ENCODE results near the gene MAP7. TPM values are rescaled to one million over a fixed set of nuclear protein-coding genes. Genes with fewer than 3 reads are reported as not detected.
"Not testable (repeated sequence)": the region's sequence is repeated elsewhere in the genome, so short reads cannot be mapped to it uniquely, and the experiment has no call there.

Gene MAP7
- total RNA-seq, 1 experiment from 2014 or later = 0.11 TPM

GRCh38 chr6:136323431-136324112, 226.7 kb downstream of the MAP7 start:
- no peak overlapping the region for H3K27ac ChIP-seq
- DNase-seq (ENCODE audit: low read depth in 1 of 2, low spot score in 2 of 2) = no peak
- H3K36me3 ChIP-seq = no peaks in the 10 kb centered on the region
- H3K4me1 ChIP-seq (replicated peaks) = no peaks in the 10 kb centered on the region
- H3K4me3 ChIP-seq = no peak overlapping the region
- H3K9me3 ChIP-seq (replicated peaks) = no peaks in the 10 kb centered on the region
- 0 out of 2 replicates have a peak, but pooled peaks cover under 1% of the 10 kb centered on the region for H3K27me3 ChIP-seq (replicated peaks)

GRCh38 chr6:136319732-136320131, 230.5 kb downstream of the MAP7 start:
- DNase-seq (ENCODE audit: low read depth in 1 of 2, low spot score in 2 of 2) = no peak
- no peaks in the 10 kb centered on the region for H3K4me1 ChIP-seq (replicated peaks)
- no peak overlapping the region for H3K4me3 ChIP-seq
- no peak overlapping the region for H3K27ac ChIP-seq
- H3K9me3 ChIP-seq (replicated peaks) = no peaks in the 10 kb centered on the region
- no peaks in the 10 kb centered on the region for H3K36me3 ChIP-seq
- no peaks in the 10 kb centered on the region for H3K27me3 ChIP-seq (replicated peaks)

GRCh38 chr6:136318676-136319075, 231.5 kb downstream of the MAP7 start:
- Histone ChIP-seq H3K9me3 (replicated peaks) (no peaks in the 10 kb centered on the region), H3K4me3 (no peak overlapping the region), H3K36me3 (no peaks in the 10 kb centered on the region), H3K4me1 (replicated peaks) (no peaks in the 10 kb centered on the region), H3K27me3 (replicated peaks) (peaks cover 6% of the 10 kb centered on the region; the same call in 1 of the 2 replicates), H3K27ac (no peak overlapping the region)
- no peak for DNase-seq (ENCODE audit: low read depth in 1 of 2, low spot score in 2 of 2)

- peaks cover 6% of the 10 kb centered on the region; the same call in 1 of the 2 replicates for H3K27me3 ChIP-seq (replicated peaks)
- H3K4me1 ChIP-seq (replicated peaks) = no peaks in the 10 kb centered on the region
- no peak overlapping the region for H3K4me3 ChIP-seq
- DNase-seq (ENCODE audit: low read depth in 1 of 2, low spot score in 2 of 2) = no peak
- no peak overlapping the region for H3K27ac ChIP-seq
- no peaks in the 10 kb centered on the region for H3K9me3 ChIP-seq (replicated peaks)
- H3K36me3 ChIP-seq = no peaks in the 10 kb centered on the region
Observed at GRCh38 chr6:136317971-136318370, 232.3 kb downstream of the MAP7 start.

- H3K27ac ChIP-seq = no peak overlapping the region
- H3K36me3 ChIP-seq = no peaks in the 10 kb centered on the region
- no peaks in the 10 kb centered on the region for H3K4me1 ChIP-seq (replicated peaks)
- no peak overlapping the region for H3K4me3 ChIP-seq
- no peaks in the 10 kb centered on the region for H3K9me3 ChIP-seq (replicated peaks)
- H3K27me3 ChIP-seq (replicated peaks) = peaks cover 6% of the 10 kb centered on the region; the same call in 1 of the 2 replicates
- peak in 1 of 2 experiments; percentile 28 for DNase-seq (ENCODE audit: low read depth in 1 of 2, low spot score in 2 of 2)
Observed at GRCh38 chr6:136317021-136317694, 233.1 kb downstream of the MAP7 start.

- no peak overlapping the region for H3K4me3 ChIP-seq
- no peaks in the 10 kb centered on the region for H3K9me3 ChIP-seq (replicated peaks)
- H3K27ac ChIP-seq = no peak overlapping the region
- DNase-seq (ENCODE audit: low read depth in 1 of 2, low spot score in 2 of 2) = no peak
- H3K36me3 ChIP-seq = no peaks in the 10 kb centered on the region
- peaks cover 6% of the 10 kb centered on the region; the same call in 1 of the 2 replicates for H3K27me3 ChIP-seq (replicated peaks)
- no peaks in the 10 kb centered on the region for H3K4me1 ChIP-seq (replicated peaks)
Observed at GRCh38 chr6:136315594-136315993, 234.6 kb downstream of the MAP7 start.

- Histone ChIP-seq H3K27ac (no peak overlapping the region), H3K4me1 (replicated peaks) (no peaks in the 10 kb centered on the region), H3K27me3 (replicated peaks) (peaks cover 6% of the 10 kb centered on the region; the same call in 1 of the 2 replicates), H3K4me3 (no peak overlapping the region), H3K36me3 (no peaks in the 10 kb centered on the region), H3K9me3 (replicated peaks) (no peaks in the 10 kb centered on the region)
- no peak for DNase-seq (ENCODE audit: low read depth in 1 of 2, low spot score in 2 of 2)
Observed at GRCh38 chr6:136312975-136313374, 237.2 kb downstream of the MAP7 start.

GRCh38 chr6:136309729-136310311, 240.4 kb downstream of the MAP7 start:
- no peak for DNase-seq (ENCODE audit: low read depth in 1 of 2, low spot score in 2 of 2)
- H3K27ac ChIP-seq = no peak overlapping the region
- no peak overlapping the region for H3K4me3 ChIP-seq
- peaks cover 6% of the 10 kb centered on the region; the same call in 1 of the 2 replicates for H3K27me3 ChIP-seq (replicated peaks)
- H3K36me3 ChIP-seq = no peaks in the 10 kb centered on the region
- no peaks in the 10 kb centered on the region for H3K9me3 ChIP-seq (replicated peaks)
- no peaks in the 10 kb centered on the region for H3K4me1 ChIP-seq (replicated peaks)

- no peaks in the 10 kb centered on the region for H3K9me3 ChIP-seq (replicated peaks)
- no peaks in the 10 kb centered on the region for H3K36me3 ChIP-seq
- no peak overlapping the region for H3K4me3 ChIP-seq
- DNase-seq (ENCODE audit: low read depth in 1 of 2, low spot score in 2 of 2) = no peak
- peaks cover 4% of the 10 kb centered on the region; the same call in 1 of the 2 replicates for H3K27me3 ChIP-seq (replicated peaks)
- H3K4me1 ChIP-seq (replicated peaks) = no peaks in the 10 kb centered on the region
- H3K27ac ChIP-seq = no peak overlapping the region
Observed at GRCh38 chr6:136309171-136309570, 241.1 kb downstream of the MAP7 start.

- not testable (repeated sequence) for H3K27ac ChIP-seq; H3K27me3 ChIP-seq (replicated peaks); H3K36me3 ChIP-seq; H3K9me3 ChIP-seq (replicated peaks); H3K4me3 ChIP-seq; H3K4me1 ChIP-seq (replicated peaks); DNase-seq (ENCODE audit: low read depth in 1 of 2, low spot score in 2 of 2)
Observed at GRCh38 chr6:136308469-136308868, 241.8 kb downstream of the MAP7 start.

- Histone ChIP-seq H3K4me3 (no peak overlapping the region), H3K36me3 (no peaks in the 10 kb centered on the region)
- no peak for DNase-seq (ENCODE audit: low read depth in 1 of 2, low spot score in 2 of 2)
Observed at GRCh38 chr6:136307351-136307750, 242.9 kb downstream of the MAP7 start.

GRCh38 chr6:136306466-136306865, 243.8 kb downstream of the MAP7 start:
- Histone ChIP-seq H3K27ac (no peak overlapping the region), H3K9me3 (replicated peaks) (peaks cover 2% of the 10 kb centered on the region; the same call in 1 of the 2 replicates), H3K27me3 (replicated peaks) (no peaks in the 10 kb centered on the region), H3K36me3 (no peaks in the 10 kb centered on the region), H3K4me1 (replicated peaks) (no peaks in the 10 kb centered on the region), H3K4me3 (no peak overlapping the region)
- DNase-seq (ENCODE audit: low read depth in 1 of 2, low spot score in 2 of 2) = no peak

More at GRCh38 chr6:136307351-136307750, 242.9 kb downstream of the MAP7 start:
- H3K9me3 ChIP-seq (replicated peaks) = peaks cover 2% of the 10 kb centered on the region; the same call in 1 of the 2 replicates
- H3K27me3 ChIP-seq (replicated peaks) = no peaks in the 10 kb centered on the region
- no peak overlapping the region for H3K27ac ChIP-seq
- no peaks in the 10 kb centered on the region for H3K4me1 ChIP-seq (replicated peaks)

GRCh38 chr6:136304410-136304809, 245.8 kb downstream of the MAP7 start:
- H3K36me3 ChIP-seq = no peaks in the 10 kb centered on the region
- H3K27ac ChIP-seq = no peak overlapping the region
- H3K4me3 ChIP-seq = no peak overlapping the region
- H3K9me3 ChIP-seq (replicated peaks) = peaks cover 2% of the 10 kb centered on the region; the same call in 1 of the 2 replicates
- DNase-seq (ENCODE audit: low read depth in 1 of 2, low spot score in 2 of 2) = no peak
- H3K4me1 ChIP-seq (replicated peaks) = no peaks in the 10 kb centered on the region
- H3K27me3 ChIP-seq (replicated peaks) = no peaks in the 10 kb centered on the region

- Histone ChIP-seq H3K36me3 (no peaks in the 10 kb centered on the region), H3K27ac (no peak overlapping the region), H3K4me1 (replicated peaks) (no peaks in the 10 kb centered on the region), H3K4me3 (no peak overlapping the region), H3K27me3 (replicated peaks) (no peaks in the 10 kb centered on the region), H3K9me3 (replicated peaks) (peaks cover 2% of the 10 kb centered on the region; the same call in 1 of the 2 replicates)
- DNase-seq (ENCODE audit: low read depth in 1 of 2, low spot score in 2 of 2) = no peak
Observed at GRCh38 chr6:136303516-136303915, 246.7 kb downstream of the MAP7 start.
